ENCODE results near the gene TMED10.

GRCh38 chr14:75224561-75224960, 48.1 kb upstream of the TMED10 start:
- TF ChIP-seq CTCF (conservative IDR thresholded peaks at IDR 0.05) (no peak), ZFX (IDR thresholded peaks at IDR 0.05) (no peak)
